Thyroid gland (tissue), 4 donors: ENCODE data around the gene ZFYVE9.

Experiments
- CTCF ChIP-seq, 6 experiments: fragments of 200-600 bp in 3 of 6; fragments of 450-650 bp in 3 of 6; sonication (generic) in 3 of 6; IDR thresholded peaks; one replicate each; pipeline ENCODE4 v1.5.1; 2016 to 2019; ENCODE audit warnings: antibody characterized with exemption in 6 of 6, mild to moderate bottlenecking in 2 of 6, inconsistent platforms in 1 of 6, moderate library complexity in 1 of 6
- POLR2A ChIP-seq, 2 donors: fragments of 450-650 bp; IDR thresholded peaks; one replicate each; pipeline ENCODE4 v1.6.1; 2017; ENCODE audit warnings: antibody characterized with exemption in 2 of 2, mild to moderate bottlenecking in 2 of 2, moderate library complexity in 1 of 2

GRCh38 chr1:52360595-52360968 is 218.7 kb downstream of the ZFYVE9 start:
- TF ChIP-seq POLR2A (IDR thresholded peaks at IDR 0.05): no peak
- TF ChIP-seq CTCF (IDR thresholded peaks at IDR 0.05): no peak
